Neural progenitor cell (in vitro differentiated cells): ENCODE data around the gene FUT3.

Experiments
- CTCF ChIP-seq: fragments of 200-600 bp; sonication (generic); IDR thresholded peaks from 2 replicates; pipeline ENCODE4 v1.5.1; 2017; ENCODE audit warnings: antibody characterized with exemption, mild to moderate bottlenecking
- EZH2 ChIP-seq: fragments of 200-600 bp; sonication (generic); IDR thresholded peaks from 2 replicates; pipeline ENCODE4 v1.6.1; 2017; ENCODE audit warnings: antibody characterized with exemption, mild to moderate bottlenecking, moderate library complexity
- EZH2phosphoT487 ChIP-seq: fragments of 200-600 bp; sonication (generic); IDR thresholded peaks from 2 replicates; pipeline ENCODE4 v1.6.1; 2017; ENCODE audit warnings: antibody characterized with exemption

DNA sequence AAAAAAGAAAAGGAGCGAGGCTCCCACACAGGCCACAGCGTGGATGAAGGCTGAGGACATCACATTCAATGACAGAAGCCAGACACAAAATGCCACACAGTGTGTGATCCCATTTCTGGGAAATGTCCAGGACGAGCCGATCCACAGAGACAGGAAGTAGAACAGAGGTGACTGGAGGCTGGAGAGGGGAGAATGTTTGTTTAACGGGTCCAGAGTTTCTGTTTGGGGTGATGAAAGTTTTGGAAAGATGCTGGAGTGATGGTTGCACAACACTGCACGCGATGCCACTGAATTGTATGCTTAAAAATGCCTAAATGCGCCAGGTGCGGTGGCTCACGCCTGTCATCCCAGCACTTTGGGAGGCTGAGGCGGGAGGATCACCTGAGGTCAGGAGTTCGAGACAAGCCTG is 19.7 kb upstream of the FUT3 start:
- TF ChIP-seq CTCF (no peak), EZH2 (no peak), EZH2phosphoT487 (no peak)
